ENCODE measurements around the gene RGS8.
"Not testable (repeated sequence)": the region's sequence is repeated elsewhere in the genome, so short reads cannot be mapped to it uniquely, and the experiment has no call there.

The RGS8 gene

GRCh38 chr1:182700351-182700709 is 15.9 kb upstream of the RGS8 start:
- DNase-seq: no peak

GRCh38 chr1:182699393-182700350 is 15.3 kb upstream of the RGS8 start:
- DNase-seq: no peak

GRCh38 chr1:182698971-182699370 is 14.6 kb upstream of the RGS8 start:
- DNase-seq: no peak

GRCh38 chr1:182693139-182693538 is 8.8 kb upstream of the RGS8 start:
- DNase-seq: not testable (repeated sequence)

- DNase-seq: no peak
Measured at GRCh38 chr1:182690886-182691443, 6.6 kb upstream of the RGS8 start.

GRCh38 chr1:182688436-182689205 is 4.2 kb upstream of the RGS8 start:
- DNase-seq: peak; percentile 84

- DNase-seq: no peak
Measured at GRCh38 chr1:182687361-182687760, 3.0 kb upstream of the RGS8 start.

GRCh38 chr1:182686446-182686845 is 2.1 kb upstream of the RGS8 start:
- DNase-seq: no peak

- DNase-seq: no peak
Measured at GRCh38 chr1:182685215-182685614, 828 bp upstream of the RGS8 start.

GRCh38 chr1:182682898-182683501 is 1.4 kb downstream of the RGS8 start:
- peak; percentile 38 for DNase-seq

GRCh38 chr1:182682406-182682805 is 2.0 kb downstream of the RGS8 start:
- DNase-seq: no peak

- no peak for DNase-seq
Measured at GRCh38 chr1:182681568-182681912, 2.8 kb downstream of the RGS8 start.

GRCh38 chr1:182680901-182681567 is 3.4 kb downstream of the RGS8 start:
- peak; percentile 43 for DNase-seq

GRCh38 chr1:182680408-182680807 is 4.0 kb downstream of the RGS8 start:
- no peak for DNase-seq

GRCh38 chr1:182679684-182680083 is 4.7 kb downstream of the RGS8 start:
- no peak for DNase-seq

GRCh38 chr1:182677397-182678098 is 6.8 kb downstream of the RGS8 start:
- peak; percentile 37 for DNase-seq

- no peak for DNase-seq
Measured at GRCh38 chr1:182676274-182676673, 8.1 kb downstream of the RGS8 start.

- no peak for DNase-seq
Measured at GRCh38 chr1:182674346-182675246, 9.8 kb downstream of the RGS8 start.

GRCh38 chr1:182672487-182672836 is 11.9 kb downstream of the RGS8 start:
- DNase-seq: no peak

- no peak for DNase-seq
Measured at GRCh38 chr1:182671750-182672486, 12.5 kb downstream of the RGS8 start.

Data from OCI-M1 (cell line).